ENCODE measurements around the gene SLC44A1. TPM values are rescaled to one million over a fixed set of nuclear protein-coding genes. Genes with fewer than 3 reads are reported as not detected.

The SLC44A1 gene
- total and polyA plus RNA-seq, 10 of the 15 experiments (the other 5 are each of a cell fraction or from before 2014, with no cell fraction given), result 2.4 to 21.2 (median 12.4) TPM

- ChIA-PET RAD21 (ENCODE audit: unreplicated experiment) (no interaction called here), SMC1A (ENCODE audit: uncharacterized antibody, unreplicated experiment) (interaction anchor here (0.9 to 1.8 kb wide), 3 partner anchors 37 to 170 kb away, joined by 3 to 4 read pairs (median 3); no protein-coding TSS in a partner anchor), POLR2A (no interaction called here), CTCF (interaction anchor here (0.8 kb wide), 1 partner anchor 599 kb away, joined by 3 read pairs; no protein-coding TSS in a partner anchor)
- H3K9me3 ChIP-seq (replicated peaks; ENCODE audit: control insufficient read depth, insufficient read depth, low read length), result no peaks in the 10 kb centered on the region
- no peaks in the 10 kb centered on the region for H3K36me3 ChIP-seq (ENCODE audit: control insufficient read depth in 2 of 2, insufficient read depth in 2 of 2, low read length in 1 of 2)
- in situ Hi-C loops (cut with MboI), result no loop called here
- no peak overlapping the region for H3K9ac ChIP-seq (ENCODE audit: control insufficient read depth, insufficient read depth, low read length)
- H3K27me3 ChIP-seq (replicated peaks in 1 of 2; ENCODE audit: control insufficient read depth in 2 of 2, insufficient read depth in 2 of 2, low read length in 1 of 2), result no peaks in the 10 kb centered on the region
- no peak overlapping the region for H3K4me3 ChIP-seq
- H2AFZ ChIP-seq (ENCODE audit: control insufficient read depth, low read depth, low read length), result no peak overlapping the region
- DNase-seq (ENCODE audit: low read depth, low spot score) (no peak), ATAC-seq (no peak), FAIRE-seq (no peak)
- no peak for TF ChIP-seq SPI1 (IDR thresholded peaks at IDR 0.05; ENCODE audit: borderline replicate concordance, insufficient read depth, low read depth, low read length)
- no peak for TF ChIP-seq RUNX3 (IDR thresholded peaks at IDR 0.05; ENCODE audit: low read length)
- TF ChIP-seq IRF4 (IDR thresholded peaks at IDR 0.05; ENCODE audit: low read depth, low read length), result no peak
- no peak for TF ChIP-seq ZBTB4 (CRISPR knock-in tag; IDR thresholded peaks at IDR 0.05)
- no peak for TF ChIP-seq PML (IDR thresholded peaks at IDR 0.05; ENCODE audit: low read length)
- TF ChIP-seq NKRF (conservative IDR thresholded peaks at IDR 0.05), result no peak
- TF ChIP-seq KAT2A (conservative IDR thresholded peaks at IDR 0.05; ENCODE audit: control insufficient read depth, low read depth, low read length), result no peak
- H4K20me1 ChIP-seq (ENCODE audit: control insufficient read depth, insufficient read depth), result no peaks in the 10 kb centered on the region
- H3K4me2 ChIP-seq (ENCODE audit: control insufficient read depth, insufficient read depth), result no peak overlapping the region
- peaks cover 11% of the 10 kb centered on the region for H3K4me1 ChIP-seq (ENCODE audit: control insufficient read depth, insufficient read depth, low read length)
- 21% methylated on average over 2 of the region's 2 CpGs for WGBS (ENCODE audit: insufficient coverage, insufficient replicate concordance, low lambda C conversion rate, missing lambda C conversion rate)
- BruUV-seq (replicated peaks), result no TSS peak
- peaks cover 4% of the 10 kb centered on the region for H3K79me2 ChIP-seq (ENCODE audit: control insufficient read depth, insufficient read depth, low read length)
- H3K27ac ChIP-seq (ENCODE audit: control insufficient read depth, insufficient read depth), result no peak overlapping the region
- intact Hi-C loops (cut with micrococcal nuclease; ENCODE audit: unreplicated experiment), result loop anchor here (5.0 to 10.0 kb wide), 4 partner anchors 145 to 467 kb away; partner anchors contain the start of gene TMEM38B
Observed at GRCh38 chr9:105242062-105242461, 2.4 kb upstream of the SLC44A1 start.

All from GM12878 (cell line).